Purkinje cell (primary cell): Measurements from ENCODE around the gene EIF3A. TPM values are rescaled to one million over a fixed set of nuclear protein-coding genes. Genes with fewer than 3 reads are reported as not detected.

ENCODE experiments used
- polyA plus RNA-seq: library from polyadenylated mRNA; unstranded; fragments of >200 nt; fragmentation: Nextera tagmentation; gene quantifications from 2 replicates; pipeline ENCODE4 v1.2.1, GENCODE V29; 2014

EIF3A gene, protein sequence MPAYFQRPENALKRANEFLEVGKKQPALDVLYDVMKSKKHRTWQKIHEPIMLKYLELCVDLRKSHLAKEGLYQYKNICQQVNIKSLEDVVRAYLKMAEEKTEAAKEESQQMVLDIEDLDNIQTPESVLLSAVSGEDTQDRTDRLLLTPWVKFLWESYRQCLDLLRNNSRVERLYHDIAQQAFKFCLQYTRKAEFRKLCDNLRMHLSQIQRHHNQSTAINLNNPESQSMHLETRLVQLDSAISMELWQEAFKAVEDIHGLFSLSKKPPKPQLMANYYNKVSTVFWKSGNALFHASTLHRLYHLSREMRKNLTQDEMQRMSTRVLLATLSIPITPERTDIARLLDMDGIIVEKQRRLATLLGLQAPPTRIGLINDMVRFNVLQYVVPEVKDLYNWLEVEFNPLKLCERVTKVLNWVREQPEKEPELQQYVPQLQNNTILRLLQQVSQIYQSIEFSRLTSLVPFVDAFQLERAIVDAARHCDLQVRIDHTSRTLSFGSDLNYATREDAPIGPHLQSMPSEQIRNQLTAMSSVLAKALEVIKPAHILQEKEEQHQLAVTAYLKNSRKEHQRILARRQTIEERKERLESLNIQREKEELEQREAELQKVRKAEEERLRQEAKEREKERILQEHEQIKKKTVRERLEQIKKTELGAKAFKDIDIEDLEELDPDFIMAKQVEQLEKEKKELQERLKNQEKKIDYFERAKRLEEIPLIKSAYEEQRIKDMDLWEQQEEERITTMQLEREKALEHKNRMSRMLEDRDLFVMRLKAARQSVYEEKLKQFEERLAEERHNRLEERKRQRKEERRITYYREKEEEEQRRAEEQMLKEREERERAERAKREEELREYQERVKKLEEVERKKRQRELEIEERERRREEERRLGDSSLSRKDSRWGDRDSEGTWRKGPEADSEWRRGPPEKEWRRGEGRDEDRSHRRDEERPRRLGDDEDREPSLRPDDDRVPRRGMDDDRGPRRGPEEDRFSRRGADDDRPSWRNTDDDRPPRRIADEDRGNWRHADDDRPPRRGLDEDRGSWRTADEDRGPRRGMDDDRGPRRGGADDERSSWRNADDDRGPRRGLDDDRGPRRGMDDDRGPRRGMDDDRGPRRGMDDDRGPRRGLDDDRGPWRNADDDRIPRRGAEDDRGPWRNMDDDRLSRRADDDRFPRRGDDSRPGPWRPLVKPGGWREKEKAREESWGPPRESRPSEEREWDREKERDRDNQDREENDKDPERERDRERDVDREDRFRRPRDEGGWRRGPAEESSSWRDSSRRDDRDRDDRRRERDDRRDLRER (N-terminal part only)
- 47.4 and 48.9 TPM in 2 replicates for polyA plus RNA-seq

DNA sequence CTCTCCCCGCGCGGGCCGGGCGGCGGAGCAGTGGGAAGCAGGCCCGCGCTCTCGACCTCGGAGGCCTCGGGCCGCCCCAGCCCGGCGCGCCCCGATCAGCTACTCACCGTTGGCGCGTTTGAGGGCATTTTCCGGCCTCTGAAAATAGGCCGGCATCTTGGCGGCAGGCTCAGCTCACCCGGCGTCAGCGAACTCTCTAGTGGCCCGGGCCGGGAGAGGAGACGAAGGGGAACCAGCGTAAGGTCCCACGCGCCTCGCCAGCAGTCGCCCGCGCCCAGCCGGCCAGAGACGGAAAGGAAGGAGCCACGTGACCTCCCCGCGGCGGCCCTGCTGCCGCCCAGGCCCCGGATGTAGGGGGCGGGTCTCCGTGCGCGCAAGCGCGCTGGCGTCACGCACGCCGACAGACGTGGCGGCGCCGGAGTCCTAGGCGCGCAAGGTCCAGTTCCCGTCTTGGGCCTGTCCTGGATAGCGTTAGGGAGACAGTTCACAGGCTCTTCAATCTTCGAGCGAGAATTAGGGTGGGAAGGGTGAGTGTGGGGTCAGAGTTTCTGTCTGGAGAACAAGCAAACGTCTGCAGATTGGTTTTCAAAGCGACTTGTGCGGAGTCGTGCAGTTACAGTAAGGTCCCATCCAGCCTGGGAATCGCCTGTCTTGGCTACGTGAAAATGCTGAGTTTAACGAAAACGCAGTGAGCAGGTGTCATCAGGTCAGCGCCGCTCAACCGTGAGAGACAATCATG is at the start of gene EIF3A:
Gene EIF3A, minus strand, starts transcription at position 297 of the 739 bp plus-strand sequence. Its CDS starts 141 bp downstream, at position 156.

DNA sequence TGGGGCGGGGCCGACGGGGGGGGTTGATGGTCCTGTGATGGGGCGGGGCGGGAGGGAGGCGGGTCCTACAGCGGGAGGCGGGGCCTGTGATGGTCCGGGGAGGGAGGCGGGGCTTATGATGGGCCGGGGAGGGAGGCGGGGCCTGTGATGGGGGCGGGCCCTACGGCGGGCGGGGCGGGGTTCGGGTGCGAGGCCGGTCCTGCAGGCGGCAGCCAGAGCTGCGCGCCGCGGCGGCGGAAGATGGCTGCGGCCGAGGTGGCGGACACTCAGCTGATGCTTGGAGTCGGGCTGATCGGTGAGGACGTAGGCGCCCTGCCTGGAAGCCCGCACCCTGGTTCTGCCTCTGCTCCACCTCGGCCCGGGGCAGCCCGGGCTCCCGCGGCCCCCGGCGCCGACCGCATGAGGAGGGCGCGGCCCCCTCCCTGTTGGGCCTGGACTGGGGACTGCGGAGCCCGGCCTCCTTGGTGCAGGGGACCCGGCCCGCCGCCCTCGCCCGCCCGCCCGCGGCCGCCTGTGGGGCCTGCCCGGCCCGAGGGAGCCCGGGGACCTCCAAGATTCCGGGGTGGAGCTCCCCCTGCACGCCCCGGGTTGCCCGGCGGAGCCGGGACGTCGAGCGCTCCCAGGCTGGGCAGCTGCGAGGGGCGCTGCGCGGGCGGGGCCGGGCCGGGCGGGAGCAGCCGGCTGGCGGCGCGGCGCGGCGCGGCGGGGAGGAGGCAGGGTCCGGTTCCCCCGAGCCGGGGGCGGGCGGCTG is 23.5 kb upstream of the EIF3A start, which contains the start of gene DENND10:
Gene DENND10, plus strand, starts transcription at position 211 of the 751 bp plus-strand sequence. Its CDS starts 30 bp downstream, at position 241.

DNA sequence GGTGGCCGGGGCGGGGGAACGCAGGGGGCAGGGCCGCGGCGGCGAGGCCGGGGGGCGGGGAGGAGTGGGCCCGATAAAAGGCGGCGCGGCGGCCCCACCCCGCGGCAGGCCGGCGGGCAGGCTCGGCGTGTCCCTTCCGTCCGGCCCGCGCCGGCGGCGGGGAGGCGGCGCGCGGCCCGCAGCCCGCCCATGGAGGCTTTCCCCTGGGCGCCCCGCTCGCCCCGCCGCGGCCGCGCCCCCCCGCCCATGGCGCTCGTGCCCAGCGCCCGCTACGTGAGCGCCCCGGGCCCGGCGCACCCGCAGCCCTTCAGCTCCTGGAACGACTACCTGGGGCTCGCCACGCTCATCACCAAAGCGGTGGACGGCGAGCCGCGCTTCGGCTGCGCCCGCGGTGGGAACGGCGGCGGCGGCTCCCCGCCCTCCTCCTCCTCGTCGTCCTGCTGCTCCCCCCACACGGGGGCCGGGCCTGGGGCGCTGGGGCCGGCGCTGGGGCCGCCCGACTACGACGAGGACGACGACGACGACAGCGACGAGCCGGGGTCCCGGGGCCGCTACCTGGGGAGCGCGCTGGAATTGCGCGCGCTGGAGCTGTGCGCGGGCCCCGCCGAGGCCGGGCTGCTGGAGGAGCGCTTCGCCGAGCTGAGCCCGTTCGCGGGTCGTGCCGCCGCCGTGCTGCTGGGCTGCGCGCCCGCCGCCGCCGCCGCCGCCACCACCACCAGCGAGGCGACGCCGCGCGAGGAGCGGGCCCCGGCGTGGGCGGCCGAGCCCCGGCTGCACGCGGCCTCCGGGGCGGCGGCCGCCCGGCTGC is 50.8 kb downstream of the EIF3A start, which contains the start of gene NANOS1:
Gene NANOS1, plus strand, starts transcription at position 102 of the 808 bp plus-strand sequence. Its CDS starts 88 bp downstream, at position 190.

Other genes with a start within 250 kb of the EIF3A start
- 1.4 and 1.6 TPM in 2 replicates for gene NANOS1, start 51.1 kb downstream of the EIF3A start, polyA plus RNA-seq
- gene DENND10, start 23.3 kb upstream of the EIF3A start, polyA plus RNA-seq: 42.3 and 45.5 TPM in 2 replicates
- 18.5 and 34.2 TPM in 2 replicates for gene SFXN4, start 84.9 kb upstream of the EIF3A start, polyA plus RNA-seq
- 367 and 481 TPM in 2 replicates for gene PRDX3, start 98.0 kb upstream of the EIF3A start, polyA plus RNA-seq
- gene GRK5, start 126.8 kb upstream of the EIF3A start, polyA plus RNA-seq: 1.0 TPM in 2 replicates